ENCODE data around the gene CYP27A1.

- TF ChIP-seq CTCF (IDR thresholded peaks at IDR 0.05) (no peak), POLR2A (IDR thresholded peaks at IDR 0.05) (no peak)
Measured at GRCh38 chr2:218861645-218862318, 79.8 kb downstream of the CYP27A1 start.
